Occipital lobe (tissue), 2 donors: Measurements from ENCODE around the gene MASP1. TPM values are rescaled to one million over a fixed set of nuclear protein-coding genes. Genes with fewer than 3 reads are reported as not detected.
"Not testable (repeated sequence)": the region's sequence is repeated elsewhere in the genome, so short reads cannot be mapped to it uniquely, and the experiment has no call there.

ENCODE experiments used
- DNase-seq: peaks from one replicate; lab custom pipeline; 2025; lab: John Stamatoyannopoulos, UW
- total RNA-seq: library from RNA; depleted of rRNA; stranded (reverse); fragments of >200 nt; gene quantifications from one replicate; pipeline ENCODE4 v1.2.3, GENCODE V29; 2014

The MASP1 gene
- total RNA-seq, 1 donor from 2014 or later, result 17.2 TPM

DNA sequence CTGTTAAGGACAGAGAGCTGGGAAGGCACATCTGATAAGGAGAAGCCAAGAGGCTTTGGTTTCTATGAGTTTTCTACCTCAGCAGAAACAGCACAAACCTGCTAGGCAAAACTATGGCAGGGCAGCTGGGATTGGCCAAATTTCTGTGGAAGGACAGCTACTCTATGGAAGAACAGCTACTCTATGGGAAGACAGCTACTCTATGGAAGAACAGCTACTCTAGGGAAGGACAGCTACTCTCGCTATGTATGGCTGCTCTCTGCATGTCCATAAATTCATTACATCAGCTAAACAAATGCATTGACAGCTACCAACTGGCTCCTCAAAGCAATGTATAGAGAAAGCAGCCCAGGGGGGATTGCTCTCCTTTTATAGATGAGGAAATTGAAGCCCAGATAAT is 24.8 kb downstream of the MASP1 start:
- no peak for DNase-seq

DNA sequence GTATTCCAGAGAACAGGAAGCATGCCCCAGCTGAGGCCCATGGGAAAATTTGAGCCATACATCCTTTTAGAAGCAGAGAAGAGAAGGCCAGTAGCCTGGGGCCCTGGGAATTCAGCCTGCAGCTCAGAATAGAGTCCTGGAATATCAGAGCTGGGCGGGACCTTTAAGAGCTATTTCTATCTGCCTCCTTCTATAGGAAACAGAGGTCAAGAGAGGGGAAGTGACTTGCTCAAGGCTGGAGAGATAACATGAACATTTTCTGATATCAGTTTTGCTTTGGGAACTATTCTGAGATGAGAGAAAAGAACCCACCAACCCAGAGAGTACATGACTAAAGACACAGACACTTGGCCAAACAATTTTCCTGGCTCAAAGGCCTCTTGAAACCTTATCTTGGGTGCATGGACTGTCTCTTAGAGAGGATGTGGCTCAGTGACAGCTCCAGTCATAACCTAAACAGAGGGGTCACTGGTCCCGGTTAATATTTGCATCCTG is 26.0 kb downstream of the MASP1 start:
- no peak for DNase-seq

GRCh38 chr3:187264911-187265310 is 26.6 kb downstream of the MASP1 start:
- no peak for DNase-seq

DNA sequence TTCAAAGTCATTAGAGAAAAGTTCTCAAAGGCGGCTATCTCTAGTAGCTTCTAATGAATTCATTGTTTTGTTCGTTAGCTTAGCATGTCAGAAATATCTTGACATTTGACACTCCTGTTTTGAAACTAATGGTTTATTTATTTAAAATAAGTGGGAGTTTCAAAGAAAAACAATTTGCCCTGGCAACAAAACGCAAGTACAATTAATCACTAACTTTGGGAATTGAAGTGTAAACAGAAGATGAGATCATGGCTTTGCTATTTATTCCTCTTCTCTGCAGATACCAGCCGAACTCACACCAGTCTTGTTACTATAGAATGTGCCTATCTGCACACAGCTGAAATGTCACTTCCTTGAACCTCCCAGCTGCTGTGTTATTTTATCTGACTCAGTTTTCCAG is 27.5 kb downstream of the MASP1 start:
- DNase-seq, result no peak

GRCh38 chr3:187263270-187263669 is 28.3 kb downstream of the MASP1 start:
- DNase-seq, result no peak

DNA sequence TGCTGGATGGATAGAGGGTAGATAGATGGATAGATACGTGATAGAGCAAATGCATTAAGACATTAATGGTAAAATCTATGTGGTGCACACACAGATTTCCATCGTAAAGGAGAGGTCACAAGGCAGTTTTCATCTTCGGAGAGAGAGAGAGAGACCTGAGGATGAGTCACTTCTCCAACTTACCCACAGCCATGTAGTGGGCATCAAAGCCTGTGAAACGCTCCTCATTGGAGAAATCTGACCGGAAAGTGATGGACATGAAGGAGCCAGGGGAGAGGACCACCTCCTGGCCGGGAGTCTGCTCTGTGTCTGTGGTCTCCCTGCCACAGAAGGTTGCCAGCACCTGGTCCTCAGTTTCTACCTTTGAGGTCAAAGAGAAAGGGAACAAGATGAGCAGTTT is 29.2 kb downstream of the MASP1 start:
- DNase-seq, result no peak

GRCh38 chr3:187261541-187261969 is 30.0 kb downstream of the MASP1 start:
- DNase-seq, result no peak

GRCh38 chr3:187259171-187259570 is 32.4 kb downstream of the MASP1 start:
- no peak for DNase-seq

DNA sequence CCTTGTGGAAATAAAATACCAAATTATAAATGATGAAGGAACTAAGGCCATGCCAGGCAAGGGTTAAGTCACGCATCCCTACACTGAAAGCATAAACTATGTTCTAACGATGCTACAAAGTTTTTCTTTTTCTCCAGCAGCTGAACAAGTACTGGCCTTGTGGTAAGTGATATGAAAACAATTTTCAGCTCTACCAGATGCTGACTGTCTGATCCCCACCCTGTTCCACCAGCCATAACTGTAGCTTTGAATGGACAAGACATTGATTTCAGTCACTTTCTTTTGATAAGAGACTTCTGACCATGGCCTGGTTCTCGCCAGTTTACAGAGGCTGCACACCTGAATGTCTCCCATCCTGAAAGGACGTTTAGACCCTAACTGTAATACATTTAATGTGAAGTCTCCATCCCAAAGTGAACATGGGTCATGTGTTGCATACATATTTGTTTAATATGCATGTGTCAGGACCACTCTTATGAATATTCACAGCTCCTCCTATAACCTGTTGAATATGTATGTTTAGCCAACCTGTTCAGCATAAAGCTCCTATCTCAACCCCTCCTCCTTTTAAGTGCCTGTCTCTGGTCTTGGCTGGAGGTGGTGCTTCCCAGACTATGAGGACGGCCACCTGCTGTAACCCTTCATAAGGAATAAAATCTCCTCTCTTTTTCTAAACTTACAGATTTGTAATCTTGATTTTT is 33.4 kb downstream of the MASP1 start:
- DNase-seq, result no peak

DNA sequence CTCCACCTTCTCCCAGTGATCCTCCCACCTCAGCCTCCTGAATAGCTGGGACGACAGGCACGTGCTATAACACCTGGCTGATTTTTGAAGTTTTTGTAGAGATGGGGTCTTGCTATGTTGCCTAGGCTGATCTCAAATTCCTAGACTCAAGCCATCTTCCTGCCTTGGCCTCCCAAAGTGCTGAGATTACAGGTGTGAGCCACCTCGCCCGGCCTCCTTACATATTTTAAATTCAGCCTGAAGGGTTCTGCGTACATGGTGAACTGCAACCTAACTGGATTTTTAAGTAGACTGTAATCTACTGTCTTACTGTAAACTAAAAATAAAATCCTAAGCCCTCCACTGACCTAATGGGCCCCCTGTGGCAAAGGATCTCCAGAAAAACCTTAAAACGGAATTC is 34.1 kb downstream of the MASP1 start:
- DNase-seq, result no peak

DNA sequence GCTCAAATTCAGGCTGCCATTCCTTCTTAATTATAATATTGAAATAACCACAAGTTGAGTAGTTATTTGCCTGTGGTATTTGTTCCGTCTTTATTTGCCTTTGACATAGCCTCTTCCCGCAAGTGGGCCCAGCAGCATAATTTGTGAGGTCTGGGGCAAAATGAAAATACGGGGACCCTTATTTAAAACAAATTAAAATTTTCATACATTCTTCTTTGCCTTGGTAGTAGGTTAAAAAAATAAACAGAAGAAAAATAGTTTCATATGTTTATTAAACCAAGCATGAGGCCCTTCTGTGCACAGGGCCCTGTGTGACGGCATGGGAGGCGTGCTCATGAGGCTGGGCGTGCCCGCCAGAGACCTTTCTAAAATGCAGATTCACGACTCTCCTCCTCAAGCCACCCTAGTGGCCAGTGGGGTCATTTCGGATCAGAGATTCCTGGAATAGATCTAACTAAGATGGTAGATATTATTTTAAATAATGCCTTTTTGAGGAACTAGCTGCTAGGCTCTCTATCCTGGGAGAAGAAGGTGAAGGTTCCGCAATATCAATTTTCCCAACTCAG is 35.4 kb downstream of the MASP1 start:
- DNase-seq, result no peak

DNA sequence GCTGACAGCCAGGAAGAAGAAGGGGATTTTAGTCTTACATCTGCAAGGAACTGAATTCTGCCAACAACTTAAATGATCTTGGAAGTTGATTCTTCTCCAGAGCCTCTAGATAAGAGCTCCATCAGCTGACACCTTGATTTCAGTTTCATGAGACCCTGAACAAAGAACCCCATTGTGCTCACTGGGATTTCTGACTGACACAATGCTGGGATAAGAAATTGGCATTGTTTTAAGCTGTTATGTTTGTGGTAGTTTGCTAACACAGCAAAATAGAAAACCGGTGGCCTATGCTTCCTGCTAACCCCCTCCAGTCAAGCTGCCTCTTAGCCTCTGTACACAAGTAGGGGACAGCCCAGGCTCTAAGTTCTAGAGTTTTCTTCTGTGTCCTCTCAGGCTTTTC is 36.2 kb downstream of the MASP1 start:
- no peak for DNase-seq

- DNase-seq, result no peak
Observed at GRCh38 chr3:187252311-187252710, 39.2 kb downstream of the MASP1 start.

DNA sequence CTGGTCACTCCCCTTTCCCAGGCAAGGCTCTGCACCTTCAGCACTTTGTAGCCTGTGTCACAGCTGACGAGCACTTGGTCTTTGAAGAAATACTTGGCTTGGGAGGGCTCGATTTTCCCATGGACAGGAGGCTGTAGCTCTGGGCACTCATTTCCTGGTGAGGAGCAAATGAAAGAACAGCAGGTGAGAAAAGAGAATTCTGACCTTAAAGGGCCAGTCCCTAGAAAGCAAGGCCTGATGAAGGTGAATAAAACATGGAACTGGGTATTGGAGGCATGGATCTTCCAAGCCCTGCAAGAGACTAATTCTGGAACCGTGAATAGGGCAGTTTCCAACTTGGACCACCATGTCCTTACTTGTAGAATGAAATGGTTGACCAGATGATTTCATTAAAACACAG is 39.9 kb downstream of the MASP1 start:
- DNase-seq, result no peak

DNA sequence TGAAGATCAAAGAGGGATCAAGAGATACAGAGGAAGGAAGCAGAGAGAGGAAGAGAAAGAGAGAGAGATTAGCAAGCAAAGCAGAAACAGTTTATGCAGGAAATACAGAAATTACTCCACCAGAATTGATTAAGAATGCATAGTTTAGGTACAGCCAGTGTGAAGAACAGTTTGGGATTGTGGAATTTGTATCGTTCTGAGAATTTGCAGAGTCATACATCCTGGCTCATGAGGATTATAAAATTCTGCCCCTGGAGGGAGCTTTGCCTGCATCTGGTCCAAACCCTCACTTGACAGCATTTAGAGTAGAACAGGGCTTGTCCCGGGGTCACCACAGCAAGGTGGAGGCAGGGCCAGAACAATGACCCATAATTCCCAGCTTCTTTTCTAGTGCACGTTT is 44.1 kb downstream of the MASP1 start:
- no peak for DNase-seq

DNA sequence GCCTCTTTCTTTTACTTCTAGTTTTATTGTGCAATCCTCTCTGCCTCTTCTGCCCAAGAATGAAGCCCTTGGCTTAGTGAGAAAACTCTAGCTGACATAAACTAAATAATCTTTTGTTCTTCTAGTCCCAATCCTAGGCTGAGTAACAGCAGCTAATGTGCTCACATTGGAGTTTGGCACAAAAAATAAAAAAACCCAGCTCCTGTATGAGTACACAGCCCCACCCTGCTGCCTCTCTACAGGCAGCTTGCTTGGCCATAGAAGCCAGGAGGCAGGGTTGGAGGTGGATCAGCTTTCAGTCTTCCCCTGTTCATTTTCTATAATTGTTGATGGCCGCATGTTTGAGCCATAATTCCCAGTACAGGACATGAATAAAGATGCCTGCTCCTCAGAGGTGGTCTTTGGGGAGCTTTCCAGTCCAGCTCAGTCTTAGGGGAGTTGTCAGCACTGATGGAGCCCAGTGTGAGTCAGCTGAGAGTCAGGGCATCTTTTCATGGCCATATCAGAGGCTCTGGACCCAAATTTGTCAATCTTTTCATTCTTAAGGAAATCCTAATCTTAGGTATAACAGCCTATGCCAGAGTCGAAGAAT is 47.5 kb downstream of the MASP1 start:
- no peak for DNase-seq

DNA sequence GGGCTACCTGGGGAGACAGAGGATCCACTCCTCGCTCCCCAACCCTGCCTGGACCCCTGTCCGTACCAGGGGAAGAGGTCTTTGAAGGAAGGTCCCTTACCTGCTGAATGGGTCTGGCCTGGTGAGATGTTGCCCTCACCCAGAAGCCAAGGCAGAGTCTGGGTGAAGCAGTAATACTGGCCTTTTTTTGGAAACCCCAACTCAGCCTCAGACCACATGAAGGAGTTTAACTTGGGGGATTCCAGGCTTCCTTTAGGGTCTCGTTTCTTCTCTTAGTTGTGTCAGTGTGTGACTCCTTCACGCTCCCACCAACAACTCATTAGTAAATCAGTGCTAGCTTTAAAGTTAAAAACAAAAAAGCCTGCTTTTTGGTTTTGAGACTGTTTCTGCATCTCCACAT is 48.6 kb downstream of the MASP1 start:
- no peak for DNase-seq

GRCh38 chr3:187242435-187242834 is 49.1 kb downstream of the MASP1 start:
- no peak for DNase-seq

DNA sequence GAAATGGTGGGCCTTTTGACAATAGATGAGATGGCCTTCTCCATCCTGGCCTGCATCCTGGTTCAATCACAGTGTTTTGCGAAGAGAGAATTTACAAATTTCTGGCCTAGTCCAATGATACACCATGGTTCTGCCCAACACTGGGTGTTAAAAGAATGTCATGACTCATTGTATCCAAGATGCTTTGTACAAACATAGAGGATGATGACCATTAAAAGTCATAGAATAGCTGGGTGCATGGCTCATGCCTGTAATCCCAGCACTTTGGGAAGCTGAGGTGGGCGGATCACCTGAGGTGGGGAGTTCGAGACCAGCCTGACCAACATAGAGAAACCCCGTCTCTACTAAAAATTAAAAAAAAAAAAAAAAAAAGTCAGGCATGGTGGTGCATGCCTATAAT is 52.7 kb downstream of the MASP1 start:
- DNase-seq, result not testable (repeated sequence)

DNA sequence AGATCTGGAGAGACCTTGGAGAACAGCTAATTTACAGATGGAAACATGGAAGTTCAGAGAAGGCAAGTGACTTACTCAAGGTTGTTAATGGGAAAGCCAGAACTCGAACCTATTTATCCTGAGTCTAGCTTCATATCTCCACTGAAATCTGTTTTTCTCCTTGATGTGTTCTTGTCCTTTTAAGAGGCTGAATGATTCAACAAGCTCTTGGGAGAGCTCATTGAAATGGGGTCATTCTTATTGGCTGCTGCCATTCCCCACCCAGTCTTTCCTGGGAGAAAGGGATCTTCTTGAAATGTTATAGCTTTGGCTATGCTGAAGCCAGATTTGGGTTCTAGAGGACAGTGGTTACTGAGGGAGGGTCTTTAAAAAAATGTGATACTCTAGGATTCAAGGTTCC is 53.3 kb downstream of the MASP1 start:
- DNase-seq, result no peak

- no peak for DNase-seq
Observed at GRCh38 chr3:187237741-187238140, 53.8 kb downstream of the MASP1 start.

GRCh38 chr3:187236962-187237361 is 54.6 kb downstream of the MASP1 start:
- no peak for DNase-seq

DNA sequence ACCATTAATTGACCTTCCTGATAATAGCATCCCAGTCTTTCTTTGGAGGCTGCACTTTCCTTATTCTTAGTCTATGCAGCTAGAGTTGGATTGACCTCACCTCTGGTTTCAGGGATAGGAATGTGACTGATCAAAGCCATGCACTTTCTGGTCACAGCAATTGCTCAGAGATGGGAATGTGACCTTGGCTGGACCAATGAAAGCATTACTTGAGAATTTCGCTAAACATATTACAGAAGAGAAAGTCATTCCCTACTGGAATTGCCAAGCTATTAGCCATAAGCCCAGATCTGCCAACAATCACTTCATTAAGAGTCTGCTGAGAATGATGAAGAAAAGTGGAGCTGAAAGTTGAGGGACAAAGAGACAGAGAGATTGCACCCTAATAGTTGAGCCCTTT is 61.5 kb downstream of the MASP1 start:
- DNase-seq, result no peak
